Thoracic aorta (tissue), 2 donors: Measurements from ENCODE around the gene NCAPH2. TPM values are rescaled to one million over a fixed set of nuclear protein-coding genes. Genes with fewer than 3 reads are reported as not detected.
A peak's percentile ranks its signal among the peaks of the same experiment; 100 is the strongest.

Experiments
- ATAC-seq: fragments of 150-250 bp; one replicate; pipeline ENCODE4 v1.8.0; 2017; ENCODE audit warnings: low read depth; ENCODE audit not compliant: insufficient number of reproducible peaks, low FRiP score
- DNase-seq: peaks from one replicate; pipeline ENCODE4 v3.0.0-alpha.2; 2020; ENCODE audit warnings: low spot score
- H3K27ac ChIP-seq, 2 donors: fragments of 200-600 bp; sonication (generic); 1 replicate in 1 of 2; 2 replicates in 1 of 2; pipeline ENCODE4 v1.5.1; 2016; ENCODE audit warnings: mild to moderate bottlenecking in 2 of 2, moderate library complexity in 2 of 2
- H3K27me3 ChIP-seq: fragments of 200-600 bp; sonication (generic); replicated peaks from 2 replicates; pipeline ENCODE4 v1.6.0; 2016; ENCODE audit warnings: mild to moderate bottlenecking; ENCODE audit not compliant: insufficient read depth
- H3K36me3 ChIP-seq: fragments of 200-600 bp; sonication (generic); one replicate; pipeline ENCODE4 v1.5.1; 2016
- H3K4me1 ChIP-seq, 2 donors: fragments of 200-600 bp; sonication (generic); 1 replicate in 1 of 2; 2 replicates in 1 of 2; pipeline versions ENCODE4 v1.5.1 to v1.6.0; 2016; ENCODE audit warnings: low read depth in 2 of 2, mild to moderate bottlenecking in 1 of 2; ENCODE audit not compliant: control insufficient read depth in 1 of 2
- H3K4me3 ChIP-seq: fragments of 200-600 bp; sonication (generic); 2 replicates; pipeline ENCODE4 v1.5.1; 2016; ENCODE audit warnings: mild to moderate bottlenecking
- H3K9me3 ChIP-seq: fragments of 200-600 bp; sonication (generic); 2 replicates; pipeline ENCODE4 v1.5.1; 2016
- total RNA-seq, 2 donors: library from RNA; depleted of rRNA; stranded (reverse); fragments of >200 nt; gene quantifications; one replicate each; pipeline versions ENCODE4 v1.1.0 to v1.2.3, GENCODE V29; 2016
- TF ChIP-seq, protein P1 (sequence below): fragments of 200-600 bp; sonication (generic); IDR thresholded peaks from one replicate; pipeline ENCODE4 v1.5.1; 2019; ENCODE audit warnings: antibody characterized with exemption

Gene NCAPH2
- 10 to 100 TPM; 40.8 to 50.4 TPM for total RNA-seq

DNA sequence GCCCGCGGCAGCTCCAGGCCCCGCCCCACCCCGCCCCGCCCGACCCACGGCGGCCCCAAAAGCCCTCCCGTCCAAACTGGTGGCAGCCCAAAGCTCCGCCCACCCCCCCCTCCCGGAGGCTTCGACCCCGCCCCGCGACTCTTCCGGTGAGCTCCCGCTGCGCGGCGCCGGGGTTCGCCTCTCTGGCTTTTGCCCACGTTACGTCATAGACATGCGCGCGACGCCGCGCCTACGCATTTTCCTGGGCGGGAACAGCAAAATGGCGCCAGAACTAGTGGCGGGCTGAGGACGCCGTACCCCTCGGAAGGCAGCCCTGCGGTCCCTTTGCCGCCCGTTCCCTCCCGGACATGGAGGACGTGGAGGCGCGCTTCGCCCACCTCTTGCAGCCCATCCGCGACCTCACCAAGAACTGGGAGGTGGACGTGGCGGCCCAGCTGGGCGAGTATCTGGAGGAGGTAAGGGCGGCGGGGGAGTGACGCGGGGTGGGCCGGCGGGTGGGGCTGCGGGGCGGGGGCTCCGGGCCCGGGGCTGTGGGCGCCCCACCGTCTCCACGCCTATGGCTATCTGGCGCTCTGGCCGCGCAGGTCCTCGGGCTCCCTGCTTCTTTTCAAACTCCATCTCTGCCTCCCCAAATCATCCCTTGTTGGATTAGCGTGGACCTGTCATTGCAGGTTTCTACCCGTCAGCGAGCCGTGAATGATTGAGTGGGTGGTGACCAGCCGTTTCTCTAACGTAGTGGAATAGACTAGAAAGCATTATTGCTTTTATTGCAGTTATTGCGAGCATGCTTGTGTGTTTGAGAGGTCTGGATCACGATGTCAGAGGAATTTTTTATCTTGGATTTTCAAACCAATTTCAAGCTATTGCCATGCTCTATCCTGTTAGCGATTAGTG is at the start of gene NCAPH2:
Gene NCAPH2, plus strand, starts transcription at position 234 of the 894 bp plus-strand sequence. Its CDS starts 114 bp downstream, at position 348.
- ATAC-seq: peak; percentile 77
- H3K4me1 ChIP-seq: peaks cover 15 to 29% of the 10 kb centered on the region in 2 donors
- no peaks in the 10 kb centered on the region for H3K9me3 ChIP-seq
- H3K27me3 ChIP-seq: no peaks in the 10 kb centered on the region
- H3K4me3 ChIP-seq: peak within 1 kb of the TSS; percentile 100
- DNase-seq: peak; percentile 86
- H3K27ac ChIP-seq: peak within 1 kb of the TSS; percentile 82 to 89
- peaks cover 19% of the 10 kb centered on the region for H3K36me3 ChIP-seq
- TF ChIP-seq, protein P1, sequence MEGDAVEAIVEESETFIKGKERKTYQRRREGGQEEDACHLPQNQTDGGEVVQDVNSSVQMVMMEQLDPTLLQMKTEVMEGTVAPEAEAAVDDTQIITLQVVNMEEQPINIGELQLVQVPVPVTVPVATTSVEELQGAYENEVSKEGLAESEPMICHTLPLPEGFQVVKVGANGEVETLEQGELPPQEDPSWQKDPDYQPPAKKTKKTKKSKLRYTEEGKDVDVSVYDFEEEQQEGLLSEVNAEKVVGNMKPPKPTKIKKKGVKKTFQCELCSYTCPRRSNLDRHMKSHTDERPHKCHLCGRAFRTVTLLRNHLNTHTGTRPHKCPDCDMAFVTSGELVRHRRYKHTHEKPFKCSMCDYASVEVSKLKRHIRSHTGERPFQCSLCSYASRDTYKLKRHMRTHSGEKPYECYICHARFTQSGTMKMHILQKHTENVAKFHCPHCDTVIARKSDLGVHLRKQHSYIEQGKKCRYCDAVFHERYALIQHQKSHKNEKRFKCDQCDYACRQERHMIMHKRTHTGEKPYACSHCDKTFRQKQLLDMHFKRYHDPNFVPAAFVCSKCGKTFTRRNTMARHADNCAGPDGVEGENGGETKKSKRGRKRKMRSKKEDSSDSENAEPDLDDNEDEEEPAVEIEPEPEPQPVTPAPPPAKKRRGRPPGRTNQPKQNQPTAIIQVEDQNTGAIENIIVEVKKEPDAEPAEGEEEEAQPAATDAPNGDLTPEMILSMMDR: no peak

DNA sequence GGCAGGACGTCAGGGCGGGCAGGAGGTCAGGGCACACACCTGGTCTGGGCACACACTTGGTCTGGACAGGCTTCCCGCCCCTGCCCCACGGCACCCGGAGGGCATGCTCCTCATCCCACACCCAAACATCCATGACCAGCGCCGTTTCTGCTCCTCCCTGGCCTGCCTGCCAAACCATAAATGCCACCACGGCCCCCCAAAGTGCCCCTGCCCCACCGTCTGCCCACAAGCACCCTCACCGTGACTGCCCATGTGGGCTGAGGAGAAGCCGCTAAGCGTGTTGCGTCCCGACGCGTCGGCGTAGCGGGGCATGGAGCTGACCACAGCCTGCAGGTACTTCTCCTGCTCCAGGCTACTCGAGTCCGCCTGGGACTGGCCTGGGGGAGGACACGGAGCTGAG is 49.0 kb upstream of the NCAPH2 start:
- no peak for DNase-seq
- no peaks in the 10 kb centered on the region for H3K4me1 ChIP-seq
- H3K9me3 ChIP-seq: no peaks in the 10 kb centered on the region
- no peak overlapping the region for H3K27ac ChIP-seq
- no peaks in the 10 kb centered on the region for H3K27me3 ChIP-seq
- H3K4me3 ChIP-seq: no peak overlapping the region
- TF ChIP-seq, protein P1: no peak
- no peak for ATAC-seq
- peaks cover 90% of the 10 kb centered on the region for H3K36me3 ChIP-seq

DNA sequence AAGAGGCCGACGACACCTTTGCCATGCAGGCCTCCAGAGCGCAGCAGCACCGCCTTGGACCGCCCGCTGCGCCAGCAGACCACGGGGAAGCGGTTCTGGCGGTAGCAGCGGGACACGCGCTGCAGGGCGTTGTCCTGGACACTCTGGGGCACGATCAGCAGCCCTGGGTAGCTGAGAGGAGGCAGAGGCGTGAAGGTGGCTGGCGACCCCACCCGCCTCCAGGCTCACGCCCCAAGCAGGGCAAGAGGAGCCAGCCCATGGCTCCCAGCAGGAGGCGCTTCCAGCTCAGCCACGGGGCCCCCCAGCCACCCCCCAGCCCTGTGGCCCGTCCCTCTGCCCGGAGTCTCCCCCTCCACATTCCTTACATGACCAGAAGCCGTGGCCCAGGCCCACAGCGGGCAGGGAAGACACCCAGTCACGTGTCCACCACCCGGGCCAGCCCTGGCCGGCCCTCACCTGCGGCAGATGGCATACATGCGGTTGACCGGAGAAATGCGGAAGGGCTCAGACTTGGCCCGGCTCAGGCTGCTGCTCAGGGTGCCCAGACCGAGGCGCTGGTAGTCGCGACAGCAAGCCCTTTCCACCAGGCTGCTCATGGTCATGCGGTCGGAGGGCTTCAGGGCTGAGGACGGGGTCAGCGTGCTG is 48.4 kb upstream of the NCAPH2 start:
- Histone ChIP-seq H3K36me3 (peaks cover 90% of the 10 kb centered on the region), H3K27me3 (no peaks in the 10 kb centered on the region), H3K9me3 (no peaks in the 10 kb centered on the region), H3K4me3 (no peak overlapping the region), H3K27ac (no peak overlapping the region), H3K4me1 (no peaks in the 10 kb centered on the region)
- no peak for ATAC-seq
- no peak for DNase-seq
- TF ChIP-seq, protein P1: no peak

DNA sequence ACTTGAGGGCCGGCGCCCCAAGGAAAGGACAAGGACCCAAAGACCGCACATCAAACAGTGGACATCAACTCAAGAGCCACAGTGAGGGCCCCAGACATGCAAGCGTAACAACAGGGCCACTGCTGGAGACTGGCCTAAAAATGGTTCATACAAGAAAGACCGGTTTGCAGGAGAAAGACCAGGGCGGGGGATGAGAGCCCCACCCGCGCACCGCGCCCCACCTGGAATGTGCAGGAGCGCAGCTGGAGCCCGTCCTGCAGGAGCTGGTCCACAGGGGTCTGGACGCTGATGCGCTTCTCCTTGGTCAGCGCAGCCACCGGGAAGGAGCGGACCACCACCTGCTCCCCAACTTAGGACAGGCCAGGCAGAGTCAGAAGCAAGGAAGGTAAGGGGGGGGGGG is 47.1 kb upstream of the NCAPH2 start:
- Histone ChIP-seq H3K4me3 (no peak overlapping the region), H3K36me3 (peaks cover 90% of the 10 kb centered on the region), H3K27ac (no peak overlapping the region), H3K9me3 (no peaks in the 10 kb centered on the region), H3K4me1 (no peaks in the 10 kb centered on the region), H3K27me3 (no peaks in the 10 kb centered on the region)
- TF ChIP-seq, protein P1: no peak
- ATAC-seq: no peak
- no peak for DNase-seq

DNA sequence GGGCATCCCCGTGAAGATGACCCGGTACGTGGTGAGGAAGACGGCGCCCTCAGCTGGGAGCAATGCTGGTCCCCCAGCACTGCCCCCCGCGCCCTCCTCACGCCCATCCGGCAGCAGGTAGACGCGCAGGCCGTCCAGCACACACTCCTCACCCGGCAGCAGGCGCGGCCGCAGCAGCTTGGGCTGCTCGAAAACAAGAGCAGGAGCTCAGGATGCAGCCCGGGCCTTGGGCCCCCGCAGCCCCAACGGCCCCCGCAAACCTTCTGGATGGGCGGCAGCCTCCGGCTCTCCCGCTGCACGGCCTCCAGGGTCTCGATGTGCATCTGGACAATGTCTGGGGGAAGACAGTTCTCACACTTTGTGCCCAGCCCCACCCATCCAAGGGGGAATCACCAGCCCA is 46.5 kb upstream of the NCAPH2 start:
- ATAC-seq: no peak
- Histone ChIP-seq H3K9me3 (no peaks in the 10 kb centered on the region), H3K4me1 (no peaks in the 10 kb centered on the region), H3K27me3 (no peaks in the 10 kb centered on the region), H3K27ac (no peak overlapping the region), H3K4me3 (no peak overlapping the region), H3K36me3 (peaks cover 93% of the 10 kb centered on the region)
- TF ChIP-seq, protein P1: no peak
- no peak for DNase-seq
